GM12864 (cell line): ENCODE measurements around the gene SF3B4.

Experiments used
- DNase-seq: peaks from one replicate; pipeline ENCODE4 v3.0.0-alpha.2; 2011; ENCODE audit warnings: low read depth
- H3K4me3 ChIP-seq: 2 replicates; pipeline ENCODE4 v1.5.1; 2011; ENCODE audit warnings: mild to moderate bottlenecking, low read depth, low read length, control low read depth
- TF ChIP-seq, protein P1 (sequence below): IDR thresholded peaks from 2 replicates; pipeline ENCODE4 v1.5.1; 2011; ENCODE audit warnings: low read depth, mild to moderate bottlenecking, moderate library complexity, low read length, control low read depth, inconsistent platforms; ENCODE audit errors: missing control alignments

Gene SF3B4

DNA sequence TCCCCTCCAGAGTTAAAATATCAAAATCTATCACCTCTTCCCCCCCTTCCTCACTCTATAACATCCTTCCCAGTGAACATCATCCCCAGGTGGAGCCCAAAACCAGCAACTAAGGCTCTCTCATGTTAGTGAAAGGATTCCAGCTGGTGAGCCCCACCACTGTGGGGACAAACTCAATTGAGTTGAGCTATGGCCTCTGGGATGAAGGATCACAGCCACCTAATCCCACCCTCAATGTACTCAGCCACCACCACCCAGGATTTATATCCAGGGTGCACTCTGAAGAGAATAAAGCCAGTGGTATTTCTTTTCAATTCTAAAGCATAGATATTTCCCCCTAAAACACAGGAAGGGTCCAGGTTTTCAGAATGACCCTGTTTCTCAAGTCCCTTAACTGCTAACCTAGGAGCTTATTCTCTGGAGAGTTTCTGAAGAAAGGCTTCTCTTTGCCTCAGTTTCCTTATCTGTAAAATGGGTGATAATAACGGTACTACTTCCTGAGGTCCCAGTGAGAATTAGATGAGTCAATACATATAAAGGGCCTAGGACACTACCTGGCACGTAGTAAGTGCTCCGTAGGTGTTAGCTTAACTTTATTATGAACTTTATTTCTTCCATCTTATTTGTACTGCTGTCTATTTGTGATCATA lies 43.9 kb downstream of the SF3B4 start:
- peak overlapping the region; percentile 76; the same call in 1 of the 2 replicates for H3K4me3 ChIP-seq
- TF ChIP-seq, protein P1, sequence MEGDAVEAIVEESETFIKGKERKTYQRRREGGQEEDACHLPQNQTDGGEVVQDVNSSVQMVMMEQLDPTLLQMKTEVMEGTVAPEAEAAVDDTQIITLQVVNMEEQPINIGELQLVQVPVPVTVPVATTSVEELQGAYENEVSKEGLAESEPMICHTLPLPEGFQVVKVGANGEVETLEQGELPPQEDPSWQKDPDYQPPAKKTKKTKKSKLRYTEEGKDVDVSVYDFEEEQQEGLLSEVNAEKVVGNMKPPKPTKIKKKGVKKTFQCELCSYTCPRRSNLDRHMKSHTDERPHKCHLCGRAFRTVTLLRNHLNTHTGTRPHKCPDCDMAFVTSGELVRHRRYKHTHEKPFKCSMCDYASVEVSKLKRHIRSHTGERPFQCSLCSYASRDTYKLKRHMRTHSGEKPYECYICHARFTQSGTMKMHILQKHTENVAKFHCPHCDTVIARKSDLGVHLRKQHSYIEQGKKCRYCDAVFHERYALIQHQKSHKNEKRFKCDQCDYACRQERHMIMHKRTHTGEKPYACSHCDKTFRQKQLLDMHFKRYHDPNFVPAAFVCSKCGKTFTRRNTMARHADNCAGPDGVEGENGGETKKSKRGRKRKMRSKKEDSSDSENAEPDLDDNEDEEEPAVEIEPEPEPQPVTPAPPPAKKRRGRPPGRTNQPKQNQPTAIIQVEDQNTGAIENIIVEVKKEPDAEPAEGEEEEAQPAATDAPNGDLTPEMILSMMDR: no peak
- DNase-seq: no peak

DNA sequence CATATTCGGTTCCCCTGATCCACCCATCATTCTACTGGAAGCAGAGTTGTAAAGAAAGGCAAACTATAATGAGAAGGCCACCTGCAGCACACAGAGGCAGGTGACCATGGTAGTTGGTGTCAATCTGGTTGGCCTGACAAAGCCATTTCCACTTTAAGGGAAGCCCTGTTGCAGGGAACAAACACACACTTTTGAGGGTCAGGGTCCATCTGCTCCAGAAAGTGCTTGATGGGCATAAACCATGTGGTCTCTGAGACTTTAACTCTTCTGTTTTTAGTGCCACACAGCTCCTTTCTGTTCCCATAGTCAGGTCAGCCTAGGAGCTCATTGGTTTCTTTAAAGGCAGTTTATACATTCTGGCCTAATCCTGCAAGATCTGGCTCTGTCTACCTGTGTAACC lies 45.7 kb downstream of the SF3B4 start:
- no peak for DNase-seq
- TF ChIP-seq, protein P1: no peak

DNA sequence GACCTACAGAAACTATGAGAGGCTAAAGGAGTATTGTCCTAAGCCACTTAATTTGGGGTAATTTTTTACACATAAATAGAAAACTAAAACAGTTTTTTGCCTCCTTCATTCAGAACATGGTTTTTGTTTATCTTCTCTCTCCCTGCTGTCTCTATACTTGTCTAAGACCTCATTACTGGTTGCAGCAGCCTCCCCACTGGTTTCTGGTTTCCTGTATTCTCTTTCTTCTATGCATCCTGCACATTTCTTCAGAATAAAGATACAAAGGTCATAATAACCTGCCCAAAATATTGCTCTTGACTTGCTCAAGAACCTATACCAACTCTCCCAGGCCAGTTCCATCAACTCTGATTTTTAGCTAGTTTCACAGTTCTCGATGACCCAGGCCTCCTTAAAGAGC lies 48.0 kb downstream of the SF3B4 start:
- TF ChIP-seq, protein P1: no peak
- no peak for DNase-seq
- H3K4me3 ChIP-seq: no peak overlapping the region

More for the DNA sequence above, 45.7 kb downstream of the SF3B4 start:
- H3K4me3 ChIP-seq: no peak overlapping the region

DNA sequence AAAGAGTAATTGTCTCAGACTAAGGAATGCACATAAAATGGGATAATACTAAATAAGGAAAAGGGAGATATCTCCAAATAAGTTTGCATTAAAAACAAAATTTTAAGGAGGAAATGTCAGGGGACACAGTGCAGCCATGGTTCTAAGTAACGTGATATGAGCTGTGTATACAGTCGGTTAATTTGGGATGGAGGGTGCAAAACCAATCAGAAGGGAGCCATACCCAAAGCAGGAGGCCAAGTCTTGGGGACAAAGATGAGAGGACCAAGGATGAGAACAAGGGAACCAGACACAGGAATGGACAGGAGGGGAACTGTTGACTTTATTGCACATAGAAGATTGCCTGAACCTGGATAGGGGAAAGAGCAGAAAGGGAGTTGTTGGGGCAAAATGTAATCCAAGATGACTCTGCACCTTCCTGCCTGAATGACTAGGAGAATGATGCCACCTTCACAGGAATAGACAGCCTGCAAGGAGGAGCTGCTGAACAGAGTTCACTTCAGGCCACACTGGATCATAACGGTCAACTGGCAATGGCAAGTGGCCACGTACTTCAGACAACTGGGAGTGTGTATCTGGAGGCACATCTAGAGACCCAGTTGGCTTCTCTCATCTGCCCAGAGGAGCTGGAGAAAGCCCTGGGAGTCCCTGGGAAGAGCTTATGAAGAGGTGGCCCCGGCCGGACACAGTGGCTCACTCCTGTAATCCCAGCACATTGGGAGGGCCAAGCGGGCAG lies 50.2 kb downstream of the SF3B4 start:
- no peak for DNase-seq
- no peak overlapping the region for H3K4me3 ChIP-seq
- TF ChIP-seq, protein P1: no peak
